HT-29 (cell line): Measurements from ENCODE around the gene PDE4B. TPM values are rescaled to one million over a fixed set of nuclear protein-coding genes. Genes with fewer than 3 reads are reported as not detected.
"Not testable (repeated sequence)": the region's sequence is repeated elsewhere in the genome, so short reads cannot be mapped to it uniquely, and the experiment has no call there.

Source experiments
- DNase-seq: peaks from one replicate; pipeline ENCODE4 v3.0.0-alpha.2; 2015; ENCODE audit warnings: low spot score
- total RNA-seq: library from RNA; depleted of rRNA; stranded (reverse); fragments of >200 nt; shearing (Covaris generic); gene quantifications from 2 replicates; pipeline ENCODE4 v1.2.3, GENCODE V29; 2014

PDE4B gene
- total RNA-seq, 1 experiment from 2014 or later = 0.13 TPM

DNA sequence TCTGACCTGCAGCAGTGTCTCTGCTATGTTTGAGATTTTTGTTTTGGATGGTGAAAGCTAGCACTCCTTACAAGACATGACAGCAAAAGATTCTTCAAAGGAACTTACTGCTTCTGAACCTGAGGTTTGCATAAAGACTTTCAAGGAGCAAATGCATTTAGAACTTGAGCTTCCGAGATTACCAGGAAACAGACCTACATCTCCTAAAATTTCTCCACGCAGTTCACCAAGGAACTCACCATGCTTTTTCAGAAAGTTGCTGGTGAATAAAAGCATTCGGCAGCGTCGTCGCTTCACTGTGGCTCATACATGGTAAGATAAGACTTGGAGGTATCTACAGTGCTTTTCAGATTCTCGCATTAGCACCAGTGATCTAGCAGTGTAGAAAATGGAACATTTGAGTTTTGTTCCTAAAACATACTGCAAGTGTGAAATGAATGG, 200.2 kb downstream of the PDE4B start:
- DNase-seq = no peak

DNA sequence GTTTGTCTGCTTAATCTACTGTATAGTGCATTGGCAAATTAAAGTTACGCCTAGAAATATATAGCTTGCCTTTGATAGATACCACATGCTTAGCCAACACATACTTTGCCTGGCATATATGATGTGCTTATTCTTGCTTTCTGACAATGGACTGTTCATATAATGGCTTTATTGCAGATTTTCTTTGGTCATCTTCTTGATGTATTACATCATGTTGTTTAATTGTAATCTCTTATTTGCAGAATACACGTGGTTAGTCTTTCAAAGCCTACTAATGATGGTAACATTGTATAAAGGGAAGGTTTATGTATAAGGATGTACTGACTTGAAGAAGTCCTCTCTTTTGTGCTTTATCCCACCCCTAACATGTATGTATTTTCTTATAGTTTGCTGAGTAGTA, 201.5 kb downstream of the PDE4B start:
- no peak for DNase-seq

DNA sequence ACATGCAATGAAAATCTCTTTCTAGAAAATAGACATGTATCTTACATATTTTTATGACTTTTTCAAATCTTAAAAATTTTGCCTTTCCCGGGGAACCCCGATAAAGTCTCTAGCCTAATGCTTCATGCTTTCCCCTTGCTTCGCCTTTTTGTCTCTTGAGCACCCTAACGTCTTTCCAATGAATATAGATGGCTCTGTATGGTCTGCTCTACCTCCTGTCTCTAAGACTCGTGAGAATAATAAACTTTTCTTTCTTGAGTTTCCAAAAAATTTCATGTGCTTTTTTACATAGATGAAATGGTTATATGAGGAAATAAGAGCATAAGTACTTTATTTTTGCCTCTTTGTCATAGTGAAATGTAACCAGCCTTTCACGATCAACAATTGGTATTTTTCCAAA, 202.6 kb downstream of the PDE4B start:
- DNase-seq = no peak

DNA sequence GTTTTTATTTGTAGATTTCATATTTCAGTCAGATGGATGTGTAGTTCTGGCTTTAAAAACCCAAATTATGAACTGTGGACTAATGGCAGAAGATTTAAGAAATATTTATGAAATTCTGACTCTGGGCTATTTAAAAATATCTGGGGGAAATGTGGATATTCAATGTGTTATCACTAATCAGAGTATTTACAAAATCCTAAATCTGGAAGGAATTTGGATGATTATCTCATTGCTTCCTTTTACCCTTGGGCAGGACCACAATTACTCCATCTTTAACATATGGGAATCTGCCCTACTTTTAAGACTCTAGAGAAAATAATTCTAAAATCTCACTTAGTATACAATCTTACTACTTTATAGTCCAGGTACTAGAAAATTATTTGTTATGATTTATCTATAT, 203.2 kb downstream of the PDE4B start:
- no peak for DNase-seq

DNA sequence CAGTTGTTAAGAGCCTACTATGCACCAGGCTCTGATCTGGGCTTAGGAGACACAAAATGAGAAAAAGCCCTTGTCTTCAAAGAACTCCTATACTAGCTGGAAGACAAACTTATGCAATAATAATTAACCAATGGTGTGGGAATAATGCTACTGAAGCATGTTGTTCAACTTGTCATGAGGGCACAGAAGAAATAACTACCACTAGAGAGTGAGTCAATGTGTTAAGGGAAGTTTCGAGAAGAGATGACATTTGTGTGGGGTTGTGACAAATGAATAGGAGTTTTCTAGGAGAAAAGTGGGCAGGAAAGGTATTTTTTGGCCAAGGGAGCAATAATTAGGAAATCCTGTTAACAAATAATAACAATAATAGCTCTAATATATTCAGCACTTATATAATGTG, 205.0 kb downstream of the PDE4B start:
- no peak for DNase-seq

DNA sequence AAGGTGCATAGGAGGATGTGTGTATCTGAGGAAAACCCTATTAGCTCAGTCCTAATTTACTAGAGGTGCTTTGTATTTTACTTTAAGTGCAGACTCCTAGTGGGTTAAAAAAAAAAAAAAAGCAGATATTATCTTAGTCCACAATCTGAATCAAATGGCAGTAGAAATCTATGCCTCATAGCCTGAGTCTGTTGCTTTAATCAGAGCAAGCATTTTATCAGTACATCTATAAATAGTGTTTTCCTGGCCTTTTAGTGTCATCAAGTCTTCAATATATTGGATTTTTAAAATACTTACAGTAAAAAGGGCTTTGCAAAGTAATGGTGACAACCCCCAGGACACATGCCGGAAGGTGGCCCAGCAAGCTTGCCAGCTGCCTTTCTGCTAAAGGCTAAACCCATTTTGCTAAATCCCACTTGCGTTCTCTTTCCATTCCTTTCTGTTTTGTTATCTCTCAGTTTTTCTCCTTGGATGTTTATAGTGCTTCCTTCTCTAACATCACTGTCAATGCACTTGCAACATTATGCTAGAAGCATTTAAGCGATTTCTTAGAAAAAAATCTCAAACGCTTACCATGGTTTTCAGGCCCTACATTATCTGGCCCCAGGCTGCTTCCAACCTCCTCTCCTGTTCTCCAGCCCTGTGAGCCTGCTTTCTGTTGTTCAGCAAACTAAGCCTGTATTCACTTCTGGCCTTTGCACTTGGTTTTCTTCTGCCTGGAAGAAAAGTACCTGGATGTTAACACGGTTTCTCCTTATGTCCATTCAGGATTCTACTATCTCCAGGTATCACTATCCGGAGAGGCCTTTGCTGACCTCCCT, 206.3 kb downstream of the PDE4B start:
- no peak for DNase-seq

DNA sequence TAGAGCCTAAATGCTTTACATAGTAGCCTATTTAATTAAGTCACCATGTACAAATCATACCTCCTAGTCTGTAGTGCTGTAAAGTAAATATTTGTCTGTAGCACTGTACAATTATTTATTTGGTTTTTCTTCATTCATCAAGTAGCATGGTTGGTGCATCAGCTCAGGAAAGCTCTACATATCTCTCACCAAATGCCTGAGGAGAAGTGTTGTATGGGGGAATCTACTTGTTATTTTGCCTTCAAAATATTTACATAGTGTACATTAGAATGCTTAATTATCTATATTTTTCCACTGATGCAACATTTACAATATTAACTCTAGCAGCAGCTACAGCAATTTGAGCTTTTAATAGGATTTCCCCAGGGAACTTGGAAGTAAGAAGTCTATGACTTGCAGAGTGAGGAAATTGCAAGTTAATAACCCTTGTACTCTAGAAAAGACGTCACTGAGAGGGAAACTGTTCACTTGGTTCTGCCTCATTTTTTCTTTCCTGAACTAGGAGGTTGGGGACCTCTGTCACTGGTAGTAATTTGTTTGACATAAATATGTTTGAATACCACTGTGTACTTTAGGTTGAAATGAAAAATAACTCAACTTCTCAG, 207.4 kb downstream of the PDE4B start:
- no peak for DNase-seq

DNA sequence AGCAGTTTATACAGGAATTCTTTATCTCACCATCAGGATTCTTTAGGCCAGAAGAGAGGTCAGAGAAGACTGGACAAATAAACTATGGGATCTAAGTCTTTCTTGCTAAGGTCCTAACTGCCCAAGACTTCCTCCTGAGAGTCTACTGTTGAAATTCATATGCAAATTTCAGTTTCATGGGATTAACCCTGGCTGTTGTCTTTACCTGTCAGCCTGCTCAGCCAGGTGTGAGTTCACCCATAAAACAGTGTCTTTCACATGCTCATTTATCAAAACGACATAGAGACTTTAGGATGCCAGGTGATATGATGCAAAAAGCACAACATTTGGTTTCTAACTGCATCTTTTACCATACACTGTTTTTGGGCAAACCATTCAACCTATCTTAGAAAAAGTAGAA, 211.0 kb downstream of the PDE4B start:
- no peak for DNase-seq

DNA sequence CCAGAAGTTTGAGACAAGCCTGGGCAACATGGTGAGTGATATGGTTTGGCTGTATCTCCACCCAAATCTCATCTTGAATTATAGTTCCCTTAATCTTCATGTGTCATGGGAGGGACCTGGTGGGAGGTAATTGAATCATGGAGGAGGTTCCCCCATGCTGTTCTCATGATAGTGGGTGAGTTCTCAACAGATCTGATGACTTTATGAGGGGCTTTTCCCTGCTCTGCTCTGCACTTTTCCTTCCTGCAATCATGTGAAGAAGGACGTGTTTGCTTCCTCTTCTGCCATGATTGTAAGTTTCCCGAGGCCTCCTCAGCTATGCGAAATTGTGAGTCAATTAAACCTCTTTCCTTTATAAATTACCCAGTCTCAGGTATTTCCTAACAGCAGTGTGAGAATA, 213.8 kb downstream of the PDE4B start:
- DNase-seq = not testable (repeated sequence)

DNA sequence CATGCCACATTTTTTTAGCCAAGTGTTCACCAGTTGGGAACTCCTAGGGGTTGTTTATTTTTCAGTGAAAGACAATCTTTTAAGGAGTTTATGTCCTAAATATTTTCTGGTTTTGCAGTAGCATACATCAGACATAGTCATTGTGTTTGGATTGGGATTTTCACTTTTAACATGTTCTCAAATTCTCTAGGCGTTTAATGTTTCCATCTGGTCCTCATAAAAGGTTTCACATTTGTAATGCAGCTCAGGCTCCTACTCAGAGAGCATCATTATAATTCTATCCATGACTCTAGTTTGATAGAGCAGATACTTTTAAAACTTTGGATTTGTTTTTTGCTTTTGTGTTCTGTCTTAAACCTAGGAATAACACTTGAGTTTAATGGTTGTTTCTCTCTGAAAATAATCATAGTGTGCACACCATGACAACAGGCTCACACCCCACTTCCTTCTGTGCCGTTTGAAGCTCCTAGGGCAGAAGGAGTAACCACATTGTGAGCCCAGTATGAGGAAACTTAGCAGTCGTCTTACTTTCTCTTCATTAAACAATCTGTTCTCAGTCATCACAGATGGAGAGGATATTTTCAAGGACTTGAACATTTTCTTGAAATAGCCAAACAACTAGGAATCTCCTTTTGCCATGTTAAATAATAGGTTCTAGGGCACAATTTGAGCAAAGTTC, 219.6 kb downstream of the PDE4B start:
- DNase-seq = no peak

DNA sequence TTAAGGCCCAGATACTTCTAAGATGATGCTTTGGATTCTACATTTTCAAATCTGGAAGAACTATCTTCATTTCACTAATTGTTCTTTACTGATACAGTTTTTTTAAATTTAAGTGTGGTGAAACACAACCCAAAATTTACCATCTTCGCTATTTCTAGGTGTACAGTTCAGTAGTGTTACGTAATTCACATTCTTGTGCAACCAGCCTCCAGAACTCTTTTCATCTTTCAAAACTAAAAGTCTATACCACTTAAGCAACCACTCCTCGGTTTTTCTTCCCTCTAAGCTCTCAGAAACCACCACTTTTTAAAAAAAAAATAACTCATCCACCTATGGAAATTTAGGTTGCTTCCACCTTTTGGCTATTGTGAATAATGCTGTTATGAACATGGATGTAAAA, 220.7 kb downstream of the PDE4B start:
- no peak for DNase-seq

DNA sequence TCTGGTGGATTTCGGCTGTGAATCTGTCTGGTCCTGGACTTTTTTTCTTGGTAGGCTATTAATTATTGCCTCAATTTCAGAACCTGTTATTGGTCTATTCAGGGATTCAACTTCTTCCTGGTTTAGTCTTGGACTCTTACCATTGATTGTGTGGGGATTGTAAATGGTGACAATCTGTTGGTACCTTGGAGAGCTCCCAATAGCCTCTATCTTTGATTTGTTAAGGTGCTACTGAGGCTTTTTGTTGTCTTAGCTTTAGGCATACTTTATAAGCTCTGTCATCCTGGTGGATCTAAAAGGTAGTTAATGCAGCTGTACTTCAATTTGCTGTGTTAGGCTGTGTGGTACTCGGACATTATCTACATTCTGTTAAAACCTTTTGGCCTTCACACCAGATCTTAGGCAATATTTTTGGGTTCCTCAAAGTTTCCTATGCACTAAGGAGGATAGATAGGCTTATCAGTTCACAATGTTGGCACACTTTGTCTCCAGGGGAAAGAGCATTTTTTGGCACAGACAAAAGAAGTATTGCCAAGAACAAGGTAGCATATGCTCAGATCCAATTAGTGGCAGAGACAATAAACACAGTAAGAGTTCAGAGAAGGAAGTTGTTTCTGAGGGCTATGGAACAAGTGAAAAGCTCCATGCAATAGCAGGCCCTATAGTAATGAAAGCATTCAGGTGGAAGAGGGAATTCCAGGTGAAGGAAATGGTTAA, 230.4 kb downstream of the PDE4B start:
- no peak for DNase-seq

DNA sequence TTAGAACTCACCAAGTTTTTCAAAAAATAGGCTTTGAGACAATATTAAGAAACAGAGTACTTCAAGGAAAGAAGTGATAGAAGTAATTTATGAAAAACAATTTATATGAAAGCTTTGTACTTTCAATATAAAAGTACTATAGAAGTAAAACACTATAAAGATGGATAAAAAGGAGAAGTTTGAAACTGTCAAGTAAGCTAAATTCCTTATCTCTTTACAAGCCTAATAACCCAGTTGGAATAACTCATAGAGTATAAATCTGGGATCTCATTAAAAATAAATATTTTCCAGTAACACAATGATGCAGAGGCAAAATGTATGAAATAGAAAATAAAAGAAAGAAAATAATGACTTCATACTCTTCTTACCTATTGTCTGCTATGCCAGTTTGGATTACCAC, 232.5 kb downstream of the PDE4B start:
- DNase-seq = no peak

DNA sequence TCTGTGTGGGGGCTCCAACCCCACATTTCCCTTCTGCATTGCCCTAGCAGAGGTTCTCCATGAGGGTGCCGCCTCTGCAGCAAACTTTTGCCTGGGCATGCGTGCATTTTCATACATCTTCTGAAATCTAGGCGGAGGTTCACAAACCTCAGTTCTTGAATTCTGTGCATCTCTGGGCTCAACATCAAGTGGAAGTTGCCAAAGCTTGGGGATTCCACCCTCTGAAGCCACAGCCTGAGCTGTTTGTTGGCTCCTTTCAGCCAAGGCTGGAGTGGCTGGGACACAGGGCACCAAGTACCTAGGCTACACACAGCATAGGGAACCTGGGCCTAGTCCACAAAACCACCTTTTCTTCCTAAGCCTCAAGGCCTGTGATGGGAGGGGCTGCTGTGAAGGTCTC, 235.3 kb downstream of the PDE4B start:
- no peak for DNase-seq

DNA sequence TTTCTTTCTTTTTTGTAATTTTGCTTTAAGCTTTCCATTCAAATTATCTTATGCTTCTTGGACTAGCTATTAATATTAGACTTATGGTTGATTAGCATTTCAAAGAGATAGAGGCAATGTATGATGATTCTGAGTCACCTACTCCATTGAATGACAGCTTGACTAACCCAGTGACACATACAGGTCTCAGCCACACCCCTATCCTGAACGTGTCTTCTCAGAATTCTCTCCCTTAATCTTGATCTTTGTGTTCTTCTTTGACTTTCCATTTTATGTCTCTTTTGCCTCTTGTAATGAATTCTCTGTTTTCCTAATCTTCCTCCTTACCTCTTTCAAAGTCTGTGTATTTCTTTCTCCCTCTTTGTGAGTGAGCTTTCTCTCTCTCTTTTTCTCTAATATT, 241.1 kb downstream of the PDE4B start:
- DNase-seq = no peak

DNA sequence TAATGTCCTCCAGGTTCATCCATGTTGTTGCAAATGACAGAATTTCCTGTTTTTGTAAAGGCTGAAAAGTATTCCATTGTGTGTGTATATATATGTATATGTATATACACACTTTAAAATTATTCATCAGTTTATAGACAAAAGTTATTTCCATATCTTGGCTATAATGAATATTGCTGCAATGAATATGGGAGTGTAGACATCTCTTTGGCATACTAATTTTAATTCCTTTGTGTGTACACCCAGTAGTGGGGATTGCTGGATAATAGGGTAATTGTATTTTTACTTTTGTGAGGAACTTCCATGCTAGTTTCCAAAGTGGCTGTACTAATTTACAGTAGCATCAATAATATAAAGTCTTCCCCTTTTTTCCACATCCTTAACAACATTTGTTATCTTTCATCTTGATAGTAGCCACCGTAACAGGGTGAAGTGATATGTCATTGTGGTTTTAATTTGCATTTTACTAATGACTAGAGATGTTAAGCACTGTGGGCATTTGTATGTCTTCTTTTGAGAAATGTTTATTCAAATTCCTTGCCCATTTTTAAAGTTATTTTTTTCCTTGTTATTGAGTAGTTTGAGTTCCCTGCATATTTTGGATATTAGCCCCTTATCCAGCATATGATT, 243.0 kb downstream of the PDE4B start:
- no peak for DNase-seq

DNA sequence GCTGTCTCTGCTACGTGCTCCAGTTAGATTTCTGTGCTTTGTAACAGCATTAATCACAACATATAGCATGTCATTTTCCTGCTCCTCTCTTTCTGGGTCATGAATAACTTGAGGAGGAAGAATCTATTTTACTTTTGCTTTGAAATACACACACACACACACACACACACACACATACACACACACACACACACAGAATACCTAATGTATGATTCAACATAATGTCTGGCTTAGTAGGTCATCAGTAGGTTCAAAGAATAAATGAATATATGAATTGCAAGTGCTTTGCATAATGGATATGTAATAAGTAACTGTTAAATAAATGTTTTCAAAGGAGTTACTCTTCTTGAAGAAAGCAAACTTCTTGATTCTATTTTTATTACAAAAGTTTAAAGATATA, 249.0 kb downstream of the PDE4B start:
- DNase-seq = no peak

DNA sequence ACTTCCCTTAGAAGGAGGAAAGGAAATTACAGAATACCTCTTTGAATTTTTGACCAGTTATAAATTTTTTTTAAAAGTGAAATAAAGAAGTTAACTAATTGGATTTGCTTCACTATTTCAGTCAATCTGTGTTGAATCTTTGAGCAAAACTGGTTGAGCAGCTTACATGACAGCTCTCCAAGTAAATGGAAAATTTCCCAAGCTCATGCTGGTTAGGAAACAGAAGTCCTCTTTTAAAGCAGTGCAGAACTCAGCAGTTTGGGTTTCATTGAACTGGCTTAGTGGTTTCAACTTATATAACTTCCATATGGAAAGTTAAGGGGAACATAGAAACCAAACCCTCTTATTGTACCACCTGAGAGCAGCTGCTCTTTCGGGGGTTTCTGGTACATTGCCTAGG, 250.5 kb downstream of the PDE4B start:
- no peak for DNase-seq

DNA sequence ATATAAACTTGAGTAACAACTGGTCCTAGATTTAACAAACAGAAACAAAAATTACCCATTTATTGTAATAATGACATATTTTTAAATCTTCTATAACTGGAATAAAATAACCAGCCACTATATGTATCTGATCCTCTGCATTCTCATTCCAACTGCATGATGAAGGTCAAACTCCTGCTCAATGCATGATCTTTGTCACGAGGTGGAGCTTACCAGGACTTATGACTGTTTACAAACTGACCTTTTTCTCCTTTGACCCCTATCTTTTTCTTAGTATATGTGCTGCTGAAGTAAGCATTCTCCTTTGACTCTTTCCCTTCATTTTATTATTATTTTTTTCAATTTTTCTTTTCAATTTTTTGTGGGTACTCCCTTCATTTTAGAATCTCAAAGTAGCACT, 252.2 kb downstream of the PDE4B start:
- DNase-seq = no peak

DNA sequence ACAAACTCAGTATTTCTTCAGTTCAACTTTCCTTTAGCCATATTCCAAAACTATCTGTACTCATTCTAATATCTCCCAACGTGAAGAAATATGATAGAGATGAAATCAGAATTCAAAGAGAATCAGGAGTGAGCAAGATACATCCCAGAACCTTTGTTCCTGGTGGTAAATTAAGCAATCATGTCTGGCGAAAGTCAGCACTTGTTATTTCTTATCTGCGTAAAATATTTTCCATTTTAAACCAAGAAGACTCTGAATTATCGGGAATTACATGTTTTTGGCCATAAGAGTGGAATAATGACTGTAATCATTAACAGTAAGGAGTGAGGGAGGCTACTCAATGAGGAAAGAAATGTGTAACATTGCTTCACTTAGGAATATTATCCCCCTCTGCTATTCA, 253.7 kb downstream of the PDE4B start:
- DNase-seq = no peak

DNA sequence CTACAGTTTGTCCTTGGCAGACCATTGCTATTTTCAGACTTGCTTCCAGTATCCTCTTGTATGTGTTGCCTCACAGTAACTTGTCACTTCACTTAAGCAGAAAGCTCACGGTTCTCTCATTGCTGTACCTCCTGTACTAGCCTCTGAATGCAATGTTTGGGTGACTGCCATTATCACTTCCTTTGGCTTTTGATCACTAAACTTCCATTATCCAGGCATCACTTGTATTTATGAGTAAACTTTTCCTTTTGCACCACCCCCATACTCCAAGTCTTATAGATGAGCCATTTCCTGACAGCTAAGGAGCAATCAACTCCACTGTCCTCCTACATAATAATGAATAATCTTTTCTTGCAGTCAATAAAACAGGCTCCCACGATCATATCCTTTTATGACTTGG, 255.3 kb downstream of the PDE4B start:
- DNase-seq = no peak

DNA sequence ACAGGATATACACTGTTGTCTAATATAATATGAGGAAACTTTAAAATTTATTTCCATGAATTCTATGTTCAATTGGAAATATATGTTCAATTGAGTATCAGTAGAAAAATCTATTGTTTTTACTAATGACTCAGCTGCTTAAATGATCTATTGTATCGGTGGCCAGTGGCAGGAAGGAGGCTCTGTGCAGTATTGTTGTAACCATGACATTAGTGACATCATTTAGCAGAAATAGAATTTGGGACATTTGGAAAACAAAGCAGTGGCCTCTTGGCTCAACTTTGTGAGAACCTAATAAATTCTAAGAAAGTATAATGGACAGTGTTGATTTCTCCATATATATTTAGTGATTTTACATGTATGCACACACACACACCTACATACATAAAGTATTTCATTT, 257.4 kb downstream of the PDE4B start:
- DNase-seq = no peak
